GM19372 (cell line): Measurements from ENCODE around the gene SIMC1.

ENCODE experiments used
- ATAC-seq: cut with Tn5 transposase; IDR thresholded peaks from one replicate; pipeline ENCODE4 v1.9.1; 2021; ENCODE audit warnings: mild to moderate bottlenecking, low read depth, moderate library complexity; ENCODE audit not compliant: unreplicated experiment

SIMC1 gene

GRCh38 chr5:176384991-176385390 is 146.8 kb downstream of the SIMC1 start:
- no peak for ATAC-seq

- no peak for ATAC-seq
These were observed 148.3 kb downstream of the SIMC1 start for GRCh38 chr5:176386491-176386890.

GRCh38 chr5:176387384-176387925 is 149.2 kb downstream of the SIMC1 start:
- ATAC-seq, result no peak

- peak; percentile 0 for ATAC-seq
These were observed 149.8 kb downstream of the SIMC1 start for GRCh38 chr5:176388003-176388443.

GRCh38 chr5:176388444-176389134 is 150.4 kb downstream of the SIMC1 start, which contains the start of the genes HIGD2A and NOP16:
Gene HIGD2A (plus strand): TSS chr5:176388751. CDS start chr5:176388820, 69 bp downstream.
Gene NOP16 (minus strand): TSS chr5:176388598. CDS start chr5:176388539, 59 bp downstream.
- ATAC-seq, result peak; percentile 83

GRCh38 chr5:176389135-176390123 is 151.2 kb downstream of the SIMC1 start:
- peak; percentile 35 for ATAC-seq

- ATAC-seq, result no peak
These were observed 153.3 kb downstream of the SIMC1 start for GRCh38 chr5:176391479-176391878.

GRCh38 chr5:176391999-176392398 is 153.8 kb downstream of the SIMC1 start:
- no peak for ATAC-seq

- no peak for ATAC-seq
These were observed 154.3 kb downstream of the SIMC1 start for GRCh38 chr5:176392526-176392925.

GRCh38 chr5:176394096-176394495 is 155.9 kb downstream of the SIMC1 start:
- ATAC-seq, result no peak

- ATAC-seq, result no peak
These were observed 156.9 kb downstream of the SIMC1 start for GRCh38 chr5:176394881-176395675.
